Activated naive CD8-positive, alpha-beta T cell treated with anti-CD3 and anti-CD28 coated beads, Interleukin-2, amount 50 U/mL, for 24 hours (primary cell): ENCODE data around the gene SPDYE3.
"Not testable (repeated sequence)": the region's sequence is repeated elsewhere in the genome, so short reads cannot be mapped to it uniquely, and the experiment has no call there.

ENCODE experiments used
- ATAC-seq: fragments of 150-1000 bp; cut with Tn5 transposase; one replicate; pipeline ENCODE4 v1.10.0; 2021
- DNase-seq: peaks from one replicate; pipeline ENCODE4 v3.0.0; 2021
- H3K27ac Mint-ChIP-seq: one replicate; pipeline ENCODE4 v1.8.0; 2021; ENCODE audit warnings: mild to moderate bottlenecking, mixed read lengths
- H3K27me3 Mint-ChIP-seq: one replicate; pipeline ENCODE4 v1.8.0; 2021; ENCODE audit warnings: mixed read lengths
- H3K36me3 Mint-ChIP-seq: one replicate; pipeline ENCODE4 v1.8.0; 2021; ENCODE audit warnings: low read depth, mixed read lengths
- H3K4me1 Mint-ChIP-seq: one replicate; pipeline ENCODE4 v1.8.0; 2021; ENCODE audit warnings: mixed read lengths
- H3K4me3 Mint-ChIP-seq: one replicate; pipeline ENCODE4 v1.8.0; 2021; ENCODE audit warnings: mild to moderate bottlenecking, moderate library complexity, mixed read lengths
- H3K9me3 Mint-ChIP-seq: one replicate; pipeline ENCODE4 v1.8.0; 2021; ENCODE audit warnings: mixed read lengths

SPDYE3 gene

DNA sequence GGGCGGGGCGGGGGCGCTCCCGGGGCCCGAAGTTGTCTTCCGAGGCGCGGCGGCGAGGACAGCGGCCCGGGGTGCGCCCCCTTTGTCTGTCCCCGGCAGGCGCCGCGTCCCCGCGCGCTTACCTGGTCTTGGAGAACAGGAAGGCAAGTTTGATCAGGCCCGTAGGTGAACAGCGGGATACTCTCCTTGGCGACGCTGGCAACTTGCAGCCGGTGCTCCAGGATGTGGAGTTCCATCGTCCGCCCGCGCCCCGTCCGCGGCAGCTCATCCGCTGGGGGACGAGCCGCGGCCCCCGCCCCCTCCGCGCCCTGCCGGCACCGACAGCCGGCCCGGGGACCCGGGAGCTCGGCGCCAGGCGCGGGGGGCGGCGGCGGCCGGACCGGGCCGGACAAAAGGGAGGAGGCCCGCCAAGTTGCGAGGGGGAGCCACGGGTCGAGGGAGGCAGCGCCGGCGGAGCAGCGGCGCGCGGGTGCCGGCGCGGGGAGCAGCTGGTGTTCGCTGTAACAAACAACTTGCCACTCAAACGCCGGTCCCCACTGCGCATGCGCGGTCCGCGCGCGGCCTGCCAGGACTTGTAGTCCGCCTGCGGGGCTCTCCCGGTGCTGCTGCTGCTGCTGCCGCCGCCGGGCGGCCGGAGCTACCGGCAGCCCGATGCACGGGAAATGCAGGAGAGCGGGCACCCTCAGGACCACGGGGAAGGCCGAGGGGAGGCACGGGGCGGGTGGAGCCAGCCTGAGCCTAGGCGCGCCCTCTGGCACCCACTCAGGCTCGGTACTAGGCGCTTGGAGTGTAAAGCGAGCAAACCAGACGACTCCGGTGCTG lies 35.6 kb upstream of the SPDYE3 start:
- Mint-ChIP-seq H3K36me3 (no peaks in the 10 kb centered on the region), H3K9me3 (no peaks in the 10 kb centered on the region), H3K27ac (no peak overlapping the region), H3K27me3 (no peaks in the 10 kb centered on the region), H3K4me3 (peak overlapping the region; percentile 73), H3K4me1 (peaks cover 18% of the 10 kb centered on the region)
- DNase-seq (peak; percentile 98), ATAC-seq (peak; percentile 91)

DNA sequence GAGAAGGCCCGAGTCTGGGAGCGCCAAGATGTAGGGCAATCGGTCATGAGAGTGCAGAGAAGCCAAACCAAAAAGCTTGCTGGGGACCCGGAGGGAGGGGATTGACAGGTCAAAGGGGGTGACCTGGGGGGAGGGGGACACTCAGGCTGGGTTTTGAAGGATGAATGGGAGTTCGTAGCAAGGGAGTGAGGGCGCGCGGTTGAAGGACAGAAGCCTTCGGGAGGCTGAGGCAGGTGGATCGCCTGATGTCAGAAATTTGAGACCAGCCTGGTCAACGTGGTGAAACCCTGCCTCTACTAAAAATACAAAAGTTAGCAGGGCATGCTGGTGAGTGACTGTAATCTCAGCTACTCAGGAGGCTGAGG lies 35.0 kb upstream of the SPDYE3 start:
- H3K4me1 Mint-ChIP-seq: peaks cover 18% of the 10 kb centered on the region
- not testable (repeated sequence) for H3K27me3 Mint-ChIP-seq, DNase-seq, H3K27ac Mint-ChIP-seq, H3K36me3 Mint-ChIP-seq, H3K9me3 Mint-ChIP-seq, ATAC-seq
- H3K4me3 Mint-ChIP-seq: peak overlapping the region; percentile 73

DNA sequence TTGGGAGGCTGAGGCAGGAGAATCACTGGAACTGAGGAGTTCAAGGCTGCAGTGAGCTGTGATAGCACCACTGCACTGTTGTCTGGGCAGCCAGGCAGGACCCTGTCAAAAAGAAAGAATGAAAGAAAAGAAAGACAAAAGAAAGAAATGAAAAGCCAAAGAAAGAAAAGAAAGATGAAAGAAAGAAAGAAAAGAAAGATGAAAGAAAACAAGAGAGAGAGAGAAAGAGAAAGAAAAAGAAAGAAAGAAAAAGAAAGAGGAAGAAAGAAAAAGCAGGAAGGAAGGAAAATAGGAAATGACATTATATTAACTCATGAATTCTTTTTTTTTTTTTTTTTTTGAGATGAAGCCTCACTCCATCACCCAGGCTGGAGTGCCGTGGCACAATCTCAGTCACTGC lies 32.4 kb upstream of the SPDYE3 start:
- H3K36me3 Mint-ChIP-seq: no peaks in the 10 kb centered on the region
- DNase-seq (no peak), ATAC-seq (no peak)
- H3K27me3 Mint-ChIP-seq: no peaks in the 10 kb centered on the region
- peaks cover 12% of the 10 kb centered on the region for H3K4me1 Mint-ChIP-seq
- H3K4me3 Mint-ChIP-seq: no peak overlapping the region
- no peaks in the 10 kb centered on the region for H3K9me3 Mint-ChIP-seq
- H3K27ac Mint-ChIP-seq: no peak overlapping the region

DNA sequence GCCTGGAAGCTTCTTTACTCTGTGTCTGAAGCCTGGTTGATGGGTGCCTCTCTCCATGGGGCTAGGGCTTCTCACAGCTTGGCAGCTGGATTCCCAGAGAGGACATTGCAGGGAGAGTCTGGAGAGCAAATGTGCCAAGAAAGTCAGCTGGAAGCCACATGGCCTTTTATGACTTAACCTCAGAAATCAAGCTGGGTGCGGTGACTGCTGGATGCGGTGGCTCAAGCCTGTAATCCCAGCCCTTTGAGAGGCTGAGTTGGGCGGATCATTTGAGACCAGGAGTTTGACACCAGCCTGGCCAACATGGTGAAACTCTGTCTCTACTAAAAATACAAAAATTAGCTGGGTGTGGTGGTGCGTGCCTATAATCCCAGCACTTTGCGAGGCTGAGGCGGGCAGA lies 31.4 kb upstream of the SPDYE3 start:
- not testable (repeated sequence) for H3K27me3 Mint-ChIP-seq, H3K36me3 Mint-ChIP-seq, ATAC-seq, H3K9me3 Mint-ChIP-seq, H3K4me1 Mint-ChIP-seq, H3K27ac Mint-ChIP-seq, DNase-seq, H3K4me3 Mint-ChIP-seq

DNA sequence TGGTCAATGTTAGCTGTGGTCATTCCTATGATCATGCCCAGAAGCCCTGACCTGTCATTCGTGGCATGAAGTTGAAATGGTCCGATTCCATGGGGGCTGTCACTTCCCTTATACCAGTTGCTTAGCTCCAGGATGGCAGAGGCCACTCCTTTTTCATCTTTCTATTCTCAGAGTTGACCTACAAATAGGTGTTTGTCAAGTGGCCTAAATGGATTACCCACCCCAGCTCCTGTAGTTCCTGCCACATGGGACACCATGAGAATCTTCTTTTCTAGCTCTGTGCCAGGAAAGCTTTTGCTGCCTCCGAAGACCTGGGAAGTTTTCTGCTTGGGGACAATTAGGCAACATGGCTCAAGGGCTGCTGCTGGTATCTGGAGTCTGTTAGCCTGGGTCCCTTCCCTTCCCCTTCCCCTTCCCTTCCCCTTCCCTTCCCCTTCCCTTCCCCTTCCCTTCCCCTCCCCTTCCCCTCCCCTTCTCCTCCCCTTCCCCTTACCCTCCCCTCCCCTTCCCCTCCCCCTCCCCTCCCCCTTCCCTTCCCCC lies 25.4 kb upstream of the SPDYE3 start:
- not testable (repeated sequence) for H3K4me1 Mint-ChIP-seq, DNase-seq, H3K27ac Mint-ChIP-seq, H3K36me3 Mint-ChIP-seq, H3K27me3 Mint-ChIP-seq, H3K4me3 Mint-ChIP-seq, H3K9me3 Mint-ChIP-seq, ATAC-seq

DNA sequence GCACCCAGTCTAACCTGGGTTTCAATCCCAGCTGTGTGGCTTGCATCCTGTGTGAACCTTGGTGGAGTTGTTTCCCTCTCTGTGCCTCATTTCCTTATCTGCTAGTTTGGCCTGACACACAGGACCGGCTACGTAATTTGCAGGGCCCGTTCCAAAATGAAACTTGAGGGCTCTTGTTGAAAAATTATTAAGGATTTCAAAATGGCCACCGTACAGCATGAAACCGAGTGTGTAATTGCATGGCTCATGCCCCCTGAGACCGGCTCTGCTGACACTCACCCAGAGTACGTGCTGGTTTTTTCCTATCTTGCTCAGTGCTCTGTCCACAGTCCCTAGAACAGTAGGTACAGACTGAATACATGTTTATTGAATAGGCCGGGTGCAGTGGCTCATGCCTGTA lies 24.4 kb upstream of the SPDYE3 start:
- not testable (repeated sequence) for H3K27me3 Mint-ChIP-seq, DNase-seq, ATAC-seq, H3K36me3 Mint-ChIP-seq, H3K9me3 Mint-ChIP-seq, H3K4me3 Mint-ChIP-seq, H3K4me1 Mint-ChIP-seq, H3K27ac Mint-ChIP-seq

DNA sequence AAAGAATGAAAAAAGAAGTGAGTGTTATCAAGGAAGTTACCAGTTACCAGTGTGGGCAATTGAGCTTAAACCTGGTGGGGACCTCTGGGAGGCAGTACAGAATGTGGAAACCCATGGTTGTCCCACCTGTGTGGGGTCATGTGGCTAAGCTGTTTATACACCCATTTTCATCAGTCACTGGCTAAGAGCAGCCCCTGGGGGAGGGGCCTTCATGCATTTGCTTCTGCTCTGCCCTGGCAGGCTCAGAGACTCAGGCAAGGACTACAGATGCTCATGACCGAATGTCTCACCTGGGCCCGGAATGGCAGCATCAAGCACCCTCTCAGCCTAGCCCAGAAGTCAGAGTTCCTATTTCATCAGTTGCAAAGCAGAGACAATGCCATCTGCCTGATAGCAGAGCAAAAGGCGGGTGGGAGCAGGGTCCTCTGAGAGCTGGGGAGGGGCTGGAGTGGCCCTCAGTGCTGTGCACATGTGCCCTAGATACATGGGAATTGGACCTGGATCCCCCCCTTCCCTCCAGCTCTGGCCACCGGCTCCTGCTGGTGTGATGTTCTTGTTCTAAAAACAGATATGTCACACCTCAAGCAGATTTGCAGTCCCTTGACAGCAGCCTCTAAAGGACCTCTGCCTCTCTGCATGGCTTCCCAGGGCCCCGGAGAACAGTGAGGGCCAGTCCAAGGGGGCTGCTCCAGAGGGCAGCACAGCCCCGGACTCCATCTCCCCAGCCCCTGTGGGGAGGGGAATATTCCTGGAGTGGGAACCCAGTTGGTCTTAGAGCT lies 20.1 kb upstream of the SPDYE3 start:
- H3K27ac Mint-ChIP-seq, H3K4me1 Mint-ChIP-seq, H3K9me3 Mint-ChIP-seq, ATAC-seq, DNase-seq, H3K36me3 Mint-ChIP-seq, H3K27me3 Mint-ChIP-seq, H3K4me3 Mint-ChIP-seq: not testable (repeated sequence)

DNA sequence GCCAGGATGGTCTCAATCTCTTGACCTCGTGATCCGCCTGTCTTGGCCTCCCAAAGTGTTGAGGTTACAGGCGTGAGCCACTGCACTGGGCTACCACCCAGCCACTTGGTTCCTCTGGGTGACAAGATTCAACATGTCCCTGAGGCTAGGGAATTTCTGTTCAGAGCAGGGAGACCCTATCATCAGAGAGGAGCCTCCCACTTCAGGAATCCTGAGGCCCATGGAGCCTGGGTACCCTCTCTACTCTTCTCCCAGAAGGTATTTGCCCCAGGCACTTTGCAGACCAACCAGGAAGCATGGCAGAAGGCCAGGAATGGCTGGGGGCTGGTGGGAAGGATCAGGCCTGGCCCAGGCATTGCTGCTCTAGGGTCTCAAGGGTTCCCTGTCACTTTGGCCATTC lies 19.2 kb upstream of the SPDYE3 start:
- H3K4me1 Mint-ChIP-seq, H3K9me3 Mint-ChIP-seq, H3K4me3 Mint-ChIP-seq, H3K27ac Mint-ChIP-seq, H3K27me3 Mint-ChIP-seq, DNase-seq, ATAC-seq, H3K36me3 Mint-ChIP-seq: not testable (repeated sequence)

DNA sequence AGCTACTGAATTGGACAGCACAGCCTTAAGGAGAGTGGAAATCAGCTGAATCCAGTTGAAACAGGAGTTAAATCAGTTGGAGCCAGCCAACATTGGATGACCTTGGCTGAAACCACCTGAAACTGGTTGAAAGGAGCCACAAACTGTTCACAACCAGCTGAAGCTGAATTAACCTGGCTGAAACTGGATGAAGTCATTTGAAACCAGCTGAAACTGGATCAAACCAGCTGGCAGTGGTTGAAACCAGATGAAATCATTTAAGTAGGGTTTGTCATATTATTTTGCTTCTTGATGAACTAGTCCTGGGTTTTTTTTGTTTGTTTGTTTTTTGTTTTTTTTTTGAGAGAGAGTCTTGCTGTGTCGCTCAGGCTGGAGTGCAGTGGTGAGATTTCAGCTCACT lies 15.3 kb upstream of the SPDYE3 start:
- not testable (repeated sequence) for H3K9me3 Mint-ChIP-seq, H3K27ac Mint-ChIP-seq, H3K4me1 Mint-ChIP-seq, H3K4me3 Mint-ChIP-seq, H3K27me3 Mint-ChIP-seq, DNase-seq, H3K36me3 Mint-ChIP-seq
- peak; percentile 28 for ATAC-seq

DNA sequence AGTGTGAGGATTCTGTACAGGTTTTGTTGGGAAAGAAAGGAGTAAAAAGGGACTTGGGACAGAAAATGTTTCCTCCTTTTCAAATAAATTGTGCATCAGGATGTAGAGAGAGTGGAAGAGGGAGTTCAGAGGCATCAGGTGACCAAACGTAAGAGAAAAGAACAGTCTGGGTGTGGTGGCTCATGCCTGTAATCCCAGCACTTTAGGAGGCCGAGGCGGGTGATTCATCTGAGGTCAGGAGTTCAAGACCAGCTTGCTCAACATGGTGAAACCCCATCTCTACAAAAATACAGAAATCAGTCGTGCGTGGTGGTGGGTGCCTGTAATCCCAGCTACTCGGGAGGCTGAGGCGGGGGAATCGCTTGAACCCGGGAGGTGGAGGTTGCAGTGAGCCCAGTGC lies 12.2 kb upstream of the SPDYE3 start:
- not testable (repeated sequence) for H3K27ac Mint-ChIP-seq, ATAC-seq, H3K9me3 Mint-ChIP-seq, H3K4me3 Mint-ChIP-seq, H3K27me3 Mint-ChIP-seq, H3K36me3 Mint-ChIP-seq, DNase-seq, H3K4me1 Mint-ChIP-seq

DNA sequence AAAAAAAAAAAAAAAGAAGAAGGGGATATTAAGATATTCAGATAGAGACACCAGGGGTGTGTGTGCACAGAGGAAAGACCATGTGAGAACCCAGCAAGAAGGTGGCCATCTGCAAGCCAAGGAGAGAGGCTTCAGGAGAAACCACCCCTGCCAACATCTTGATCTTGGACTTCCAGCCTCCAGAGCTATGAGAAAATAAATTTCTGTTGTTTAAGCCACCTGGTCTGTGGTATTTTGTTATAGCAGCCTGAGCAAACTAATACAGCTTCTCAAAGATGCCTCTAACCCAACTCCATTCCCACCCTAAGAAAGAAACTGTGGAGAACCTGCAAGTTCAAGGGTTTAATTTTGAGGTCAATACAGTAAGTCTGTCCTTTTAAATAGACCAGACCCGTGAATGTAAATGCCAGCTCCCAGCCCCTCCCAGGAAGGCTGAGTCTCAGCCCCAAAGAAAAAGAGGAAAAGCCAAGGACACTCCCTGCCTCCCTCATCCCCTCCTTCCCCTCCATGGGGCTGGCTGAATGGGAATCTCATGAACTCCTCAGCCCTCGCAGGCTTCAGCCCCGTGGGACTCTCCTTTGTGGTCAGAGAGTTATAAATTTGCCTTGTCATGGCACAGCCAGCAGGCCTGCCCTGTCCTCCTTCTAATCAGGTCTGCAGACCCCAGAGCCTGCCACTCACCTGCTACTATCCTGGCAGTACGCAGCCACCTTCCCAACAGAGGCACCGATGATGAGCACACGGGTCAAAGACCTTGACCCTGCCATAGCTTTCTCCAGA lies 9.5 kb upstream of the SPDYE3 start:
- not testable (repeated sequence) for H3K27me3 Mint-ChIP-seq, H3K36me3 Mint-ChIP-seq, H3K4me1 Mint-ChIP-seq, H3K9me3 Mint-ChIP-seq, H3K27ac Mint-ChIP-seq, DNase-seq, ATAC-seq, H3K4me3 Mint-ChIP-seq

DNA sequence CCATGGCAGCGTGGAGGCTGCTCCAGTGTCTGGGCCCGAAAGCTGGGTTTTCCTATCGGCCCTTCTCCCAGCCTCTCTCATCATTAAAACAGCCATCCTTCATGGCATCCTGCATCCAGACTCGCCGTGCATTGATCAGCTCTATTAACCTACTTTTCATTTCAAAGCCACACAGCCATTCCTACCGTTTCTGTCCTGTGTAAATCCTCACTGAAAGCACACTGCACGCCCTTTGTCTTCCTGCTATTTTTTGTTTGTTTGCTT lies 8.9 kb upstream of the SPDYE3 start:
- H3K4me3 Mint-ChIP-seq, H3K9me3 Mint-ChIP-seq, ATAC-seq, H3K4me1 Mint-ChIP-seq, H3K27me3 Mint-ChIP-seq, H3K36me3 Mint-ChIP-seq, DNase-seq, H3K27ac Mint-ChIP-seq: not testable (repeated sequence)

DNA sequence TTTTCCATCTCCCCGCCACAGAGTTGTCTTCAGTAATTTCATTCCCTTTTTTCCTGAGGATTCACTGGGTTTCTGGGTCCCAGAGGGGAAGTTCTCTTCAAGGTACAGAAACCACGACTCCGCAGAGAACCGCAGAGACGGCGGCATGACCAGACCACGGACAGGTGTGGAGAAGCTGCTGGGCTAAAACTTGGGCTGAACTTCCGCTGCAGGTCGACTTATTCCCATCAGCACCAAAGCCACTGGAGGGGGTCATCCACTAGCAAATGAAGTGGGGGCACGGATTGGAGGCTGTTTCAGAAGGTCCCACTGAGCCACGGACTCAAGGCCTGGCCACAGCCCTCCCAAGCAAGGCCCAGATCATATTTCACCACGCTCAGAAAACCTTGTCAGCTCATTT lies 3.0 kb upstream of the SPDYE3 start:
- not testable (repeated sequence) for H3K9me3 Mint-ChIP-seq, DNase-seq, H3K27ac Mint-ChIP-seq, H3K27me3 Mint-ChIP-seq, H3K4me3 Mint-ChIP-seq, H3K4me1 Mint-ChIP-seq, ATAC-seq, H3K36me3 Mint-ChIP-seq

DNA sequence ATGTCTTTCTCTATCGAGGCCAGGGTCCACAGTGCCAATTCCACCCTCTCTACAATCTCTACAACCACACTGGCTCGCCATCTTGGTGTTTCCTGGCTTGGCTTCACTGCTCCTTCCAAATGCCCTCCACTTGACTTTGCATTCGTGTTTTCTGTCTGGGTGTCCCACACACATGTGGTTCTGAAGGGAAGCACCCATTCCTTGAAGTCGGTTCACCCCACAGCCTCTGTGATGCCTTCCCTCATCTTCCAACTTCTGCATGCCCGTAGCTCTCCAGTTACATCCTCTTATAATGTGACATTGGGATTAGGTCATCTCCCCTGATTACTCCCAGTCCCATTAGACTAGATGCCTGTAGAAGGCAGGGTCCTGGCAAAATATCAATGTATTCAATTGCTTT lies 10.8 kb downstream of the SPDYE3 start:
- Mint-ChIP-seq H3K27ac (peak overlapping the region; percentile 60), H3K4me1 (peaks cover 12% of the 10 kb centered on the region), H3K4me3 (peak overlapping the region; percentile 69)
- H3K9me3 Mint-ChIP-seq, DNase-seq, ATAC-seq, H3K27me3 Mint-ChIP-seq, H3K36me3 Mint-ChIP-seq: not testable (repeated sequence)

DNA sequence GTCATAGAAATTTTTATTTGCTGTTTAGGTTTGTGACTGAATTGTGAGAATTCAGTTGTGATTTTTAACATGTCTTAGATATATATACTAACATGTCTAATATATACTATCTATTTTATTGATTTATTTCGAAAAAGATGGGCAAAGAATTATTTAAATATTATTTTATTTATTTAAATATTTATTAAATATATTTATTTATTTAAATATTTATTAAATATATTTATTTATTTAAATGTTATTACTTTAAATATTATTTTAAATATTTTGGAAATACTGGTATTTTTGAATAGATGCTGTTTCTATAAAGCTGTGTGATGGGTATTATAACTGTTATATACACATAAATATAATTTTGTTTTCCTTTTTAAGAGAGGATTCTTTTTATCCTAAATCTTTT lies 14.1 kb downstream of the SPDYE3 start:
- not testable (repeated sequence) for ATAC-seq, H3K4me3 Mint-ChIP-seq, H3K27ac Mint-ChIP-seq, DNase-seq, H3K27me3 Mint-ChIP-seq, H3K9me3 Mint-ChIP-seq
- H3K4me1 Mint-ChIP-seq: peaks cover 12% of the 10 kb centered on the region
- peaks cover 20% of the 10 kb centered on the region for H3K36me3 Mint-ChIP-seq
